ENCODE results near the gene C2CD3. TPM values are rescaled to one million over a fixed set of nuclear protein-coding genes. Genes with fewer than 3 reads are reported as not detected.
"Not testable (repeated sequence)": the region's sequence is repeated elsewhere in the genome, so short reads cannot be mapped to it uniquely, and the experiment has no call there.

C2CD3 gene
- total RNA-seq, 2 donors from 2014 or later: 12.2 to 31.6 TPM

GRCh38 chr11:73988227-73988626, 182.6 kb downstream of the C2CD3 start:
- Histone ChIP-seq H3K9me3 (no peaks in the 10 kb centered on the region), H3K27ac (no peak overlapping the region), H3K4me3 (no peak overlapping the region), H3K36me3 (replicated peaks in 1 of 2; ENCODE audit: insufficient read depth in 1 of 2, low read depth in 2 of 2) (no peaks in the 10 kb centered on the region), H3K4me1 (peaks cover 7% of the 10 kb centered on the region), H3K27me3 (no peaks in the 10 kb centered on the region)
- WGBS, 2 donors: 66 to 67% methylated on average over 7 of the region's 7 CpGs
- intact Hi-C loops (cut with DNase I): no loop called here
- TF ChIP-seq CTCF (IDR thresholded peaks at IDR 0.05) (no peak), POLR2A (IDR thresholded peaks at IDR 0.05) (no peak)
- DNase-seq (no peak), ATAC-seq (no peak)

- peaks cover 26% of the 10 kb centered on the region for H3K4me1 ChIP-seq
- intact Hi-C loops (cut with DNase I); H3K27me3 ChIP-seq; ATAC-seq; H3K36me3 ChIP-seq (replicated peaks in 1 of 2; ENCODE audit: insufficient read depth in 1 of 2, low read depth in 2 of 2); H3K9me3 ChIP-seq; H3K4me3 ChIP-seq; H3K27ac ChIP-seq; DNase-seq: not testable (repeated sequence)
- 90 to 91% methylated on average over 4 of the region's 4 CpGs for WGBS, 2 donors
Observed at GRCh38 chr11:73985661-73986060, 185.1 kb downstream of the C2CD3 start.

GRCh38 chr11:73983741-73984538, 186.9 kb downstream of the C2CD3 start:
- Histone ChIP-seq H3K36me3 (replicated peaks in 1 of 2; ENCODE audit: insufficient read depth in 1 of 2, low read depth in 2 of 2) (no peaks in the 10 kb centered on the region), H3K4me3 (no peak overlapping the region), H3K4me1 (peaks cover 37% of the 10 kb centered on the region), H3K27ac (peak overlapping the region; percentile 36 to 90 (median 87)), H3K27me3 (no peaks in the 10 kb centered on the region), H3K9me3 (no peaks in the 10 kb centered on the region)
- DNase-seq (no peak), ATAC-seq (no peak)
- 61 to 67% methylated on average over 18 of the region's 18 CpGs for WGBS, 2 donors
- intact Hi-C loops (cut with DNase I): no loop called here
- no peak for TF ChIP-seq POLR2A (IDR thresholded peaks at IDR 0.05)
- no peak for TF ChIP-seq CTCF (IDR thresholded peaks at IDR 0.05)

- Histone ChIP-seq H3K27ac (peak overlapping the region; percentile 36 to 90 (median 87)), H3K36me3 (replicated peaks in 1 of 2; ENCODE audit: insufficient read depth in 1 of 2, low read depth in 2 of 2) (no peaks in the 10 kb centered on the region), H3K9me3 (no peaks in the 10 kb centered on the region), H3K27me3 (no peaks in the 10 kb centered on the region), H3K4me1 (peaks cover 37% of the 10 kb centered on the region), H3K4me3 (peak overlapping the region; percentile 10 to 52)
- peak; percentile 90 to 95 (median 92) for DNase-seq
- WGBS, 2 donors: 1 to 3% methylated on average over 26 to 56 of the region's 56 CpGs
- peak; percentile 92 for ATAC-seq
- TF ChIP-seq CTCF (IDR thresholded peaks at IDR 0.05) (no peak), POLR2A (IDR thresholded peaks at IDR 0.05) (peak; percentile 24 to 87 (median 77))
- intact Hi-C loops (cut with DNase I): no loop called here
Observed at GRCh38 chr11:73982990-73983740, 187.6 kb downstream of the C2CD3 start.

GRCh38 chr11:73982595-73982989, 188.2 kb downstream of the C2CD3 start, which contains the start of gene UCP2:
Gene UCP2 (minus strand): TSS chr11:73982843. CDS start chr11:73978378, 4,465 bp downstream.
- WGBS, 2 donors: 6 to 29% methylated on average over 7 to 37 of the region's 43 CpGs
- ATAC-seq (peak; percentile 78), DNase-seq (peak; percentile 75 to 86 (median 83))
- Histone ChIP-seq H3K36me3 (replicated peaks in 1 of 2; ENCODE audit: insufficient read depth in 1 of 2, low read depth in 2 of 2) (no peaks in the 10 kb centered on the region), H3K4me3 (peak within 1 kb of the TSS; percentile 10 to 52), H3K4me1 (peaks cover 37% of the 10 kb centered on the region), H3K27ac (peak within 1 kb of the TSS; percentile 36 to 90 (median 87)), H3K9me3 (no peaks in the 10 kb centered on the region), H3K27me3 (no peaks in the 10 kb centered on the region)
- TF ChIP-seq CTCF (IDR thresholded peaks at IDR 0.05) (no peak), POLR2A (IDR thresholded peaks at IDR 0.05) (no peak)
- intact Hi-C loops (cut with DNase I): no loop called here

All from body of pancreas (tissue), 4 donors.